NCI-H187 (cell line): Measurements from ENCODE around the gene LRRC58.
A peak's percentile ranks its signal among the peaks of the same experiment; 100 is the strongest.
"Not testable (repeated sequence)": the region's sequence is repeated elsewhere in the genome, so short reads cannot be mapped to it uniquely, and the experiment has no call there.

Experiments
- DNase-seq, 2 experiments: peaks; one replicate each; lab custom pipeline; 2025; lab: John Stamatoyannopoulos, UW

LRRC58 gene

DNA sequence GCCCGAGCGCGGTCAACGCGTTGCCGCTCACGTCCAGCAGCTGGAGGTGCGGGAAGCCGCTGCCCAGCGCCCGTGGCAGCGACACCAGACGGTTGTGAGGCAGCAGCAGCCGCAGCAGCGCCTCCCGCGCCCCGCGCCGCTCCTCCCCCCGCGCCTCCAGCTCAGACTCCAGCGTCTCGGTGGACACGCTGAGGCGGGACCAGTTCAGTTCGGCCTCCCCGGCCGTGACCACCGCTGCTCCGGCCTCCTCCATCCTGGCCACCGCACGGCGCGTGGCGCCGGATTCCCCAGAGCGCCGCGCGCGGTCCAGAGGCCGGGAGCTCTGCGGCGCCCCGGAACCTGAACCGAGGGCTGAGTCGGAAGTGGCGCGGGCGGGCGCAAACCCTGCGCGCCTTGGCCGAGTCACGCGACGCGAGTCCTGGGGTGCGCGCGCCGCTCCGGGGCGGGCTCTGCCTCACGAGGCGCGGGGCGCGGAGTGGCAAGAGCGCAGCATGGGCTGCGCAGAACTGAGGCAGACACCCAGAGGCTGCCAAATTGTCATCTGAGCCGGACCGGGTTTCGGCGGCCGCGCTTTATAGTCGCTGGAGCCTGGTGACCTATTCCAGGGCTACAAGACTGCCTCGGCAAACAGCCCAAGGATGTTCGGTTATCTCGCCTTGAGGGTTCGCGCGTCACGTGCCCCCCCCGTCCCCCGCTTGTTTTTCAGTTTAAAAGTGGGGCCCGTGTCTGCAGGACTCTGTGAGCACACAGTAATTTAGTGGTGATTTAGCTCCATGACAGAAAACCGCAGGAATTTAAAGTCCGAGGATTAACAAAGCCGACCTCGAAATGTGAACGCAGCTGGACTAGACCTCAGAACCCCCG, at the start of gene LRRC58:
Gene LRRC58, minus strand, starts transcription at position 364 of the 864 bp plus-strand sequence. Its CDS starts 111 bp downstream, at position 253.
- peak; percentile 79 to 80 for DNase-seq

DNA sequence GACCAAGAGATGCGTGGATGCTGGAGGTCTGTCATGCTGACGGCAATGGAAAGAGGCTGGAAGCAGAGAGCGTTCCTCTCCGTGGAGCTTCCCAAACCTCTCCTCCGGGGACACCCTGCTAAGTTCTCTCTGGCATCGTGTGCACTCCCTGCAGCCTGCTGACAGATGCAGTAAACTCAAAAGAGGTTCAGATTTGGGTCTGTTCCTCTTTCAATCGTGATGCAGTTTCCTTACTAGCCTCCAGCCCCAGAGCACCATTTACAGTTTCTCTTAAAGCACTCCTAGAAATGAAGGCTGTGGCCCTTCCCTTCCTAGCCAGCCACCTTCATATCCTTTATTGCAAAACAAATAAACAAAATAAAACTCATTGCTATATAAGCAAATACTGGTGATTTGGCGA, 47.3 kb upstream of the LRRC58 start:
- no peak for DNase-seq

GRCh38 chr3:120394347-120394746, 45.2 kb upstream of the LRRC58 start:
- DNase-seq, result no peak

DNA sequence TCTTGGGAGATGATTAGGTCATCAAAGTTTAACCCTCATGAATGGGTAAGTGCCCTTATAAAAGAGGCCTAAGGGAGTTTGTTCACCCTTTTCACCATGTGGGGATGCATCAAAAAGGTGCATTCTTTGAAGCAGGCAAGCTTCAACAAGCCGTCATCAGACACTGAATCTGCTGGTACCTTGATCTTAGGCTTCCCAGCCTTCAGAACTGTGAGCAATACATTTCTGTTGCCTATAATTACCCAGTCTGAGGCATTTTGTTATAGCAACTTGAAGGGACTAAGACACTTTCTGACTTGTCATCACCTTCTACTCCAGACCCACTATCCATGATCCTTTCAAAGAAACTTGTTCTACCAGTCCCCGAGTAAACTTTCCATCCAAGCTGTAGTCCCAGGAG, 44.6 kb upstream of the LRRC58 start:
- no peak for DNase-seq

DNA sequence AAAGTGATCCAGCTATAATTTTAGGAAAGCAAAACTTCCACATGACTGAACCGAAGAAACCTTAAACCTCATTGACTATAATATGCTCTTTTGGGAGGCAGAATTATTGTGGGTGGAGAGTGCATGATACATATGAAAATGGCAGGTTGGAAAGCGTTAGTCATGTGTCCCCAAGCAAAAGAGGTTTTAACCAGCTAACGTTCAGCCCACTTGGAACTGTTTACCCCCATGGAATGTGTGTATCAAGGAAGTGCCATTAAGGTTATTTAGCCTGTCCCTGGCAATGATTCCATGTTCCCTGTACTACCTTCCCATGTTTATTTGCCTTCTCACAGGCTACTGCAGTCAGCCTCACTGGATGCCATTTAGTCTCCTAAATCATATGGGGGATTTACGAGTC, 44.1 kb upstream of the LRRC58 start:
- no peak for DNase-seq

DNA sequence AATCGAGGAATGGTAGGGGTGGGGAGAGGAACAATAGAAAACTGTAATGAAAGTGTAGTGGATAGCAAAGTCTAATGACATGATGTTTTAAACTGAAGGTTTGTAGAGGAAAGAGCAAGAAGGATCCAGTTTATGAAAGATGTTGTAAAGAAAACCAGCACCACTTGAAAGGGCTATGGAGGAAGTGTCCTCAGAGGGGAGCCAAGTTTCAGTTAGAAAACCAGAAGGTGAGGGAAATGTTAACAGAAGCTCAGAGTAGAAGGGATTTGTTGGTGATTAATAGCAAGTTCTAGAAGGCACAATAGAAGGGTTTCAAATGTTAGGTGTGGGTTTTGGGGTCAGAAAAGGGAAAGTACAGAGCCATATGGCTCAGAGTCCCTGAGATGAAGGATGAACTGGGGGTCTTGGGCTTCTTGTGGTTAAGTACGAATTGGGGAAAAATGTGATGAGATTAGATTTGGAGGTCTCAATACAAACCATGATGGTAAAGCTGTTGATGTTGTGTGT, 33.8 kb upstream of the LRRC58 start:
- no peak for DNase-seq

DNA sequence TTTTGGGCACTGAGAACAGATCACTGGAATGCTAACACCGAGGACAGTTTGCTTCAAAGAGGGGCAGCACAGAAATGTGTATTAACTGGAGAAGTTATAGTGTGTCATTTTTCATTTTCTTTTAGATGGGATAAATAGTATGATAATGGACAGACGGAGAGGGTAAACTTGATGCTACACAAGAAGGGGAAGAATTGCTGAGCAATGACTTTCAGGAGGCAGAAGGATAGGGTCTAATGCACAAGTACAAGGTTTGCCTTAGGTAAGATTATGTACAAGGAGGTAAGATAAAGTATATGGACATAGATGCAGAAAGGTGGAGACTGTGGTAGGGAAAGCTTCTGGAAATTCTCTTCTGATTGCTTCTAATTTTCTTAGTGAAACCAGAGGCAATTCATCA, 32.3 kb upstream of the LRRC58 start:
- DNase-seq, result no peak

DNA sequence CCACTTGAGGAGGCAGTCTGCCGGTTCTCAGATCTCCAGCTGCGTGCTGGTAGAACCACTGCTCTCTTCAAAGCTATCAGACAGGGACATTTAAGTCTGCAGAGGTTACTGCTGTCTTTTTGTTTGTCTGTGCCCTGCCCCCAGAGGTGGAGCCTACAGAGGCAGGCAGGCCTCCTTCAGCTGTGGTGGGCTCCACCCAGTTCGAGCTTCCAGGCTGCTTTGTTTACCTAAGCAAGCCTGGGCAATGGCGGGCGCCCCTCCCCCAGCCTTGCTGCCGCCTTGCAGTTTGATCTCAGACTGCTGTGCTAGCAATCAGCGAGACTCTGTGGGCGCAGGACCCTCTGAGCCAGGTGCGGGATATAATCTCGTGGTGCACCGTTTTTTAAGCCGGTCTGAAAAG, 28.8 kb upstream of the LRRC58 start:
- not testable (repeated sequence) for DNase-seq

GRCh38 chr3:120370463-120370862, 21.3 kb upstream of the LRRC58 start:
- no peak for DNase-seq

DNA sequence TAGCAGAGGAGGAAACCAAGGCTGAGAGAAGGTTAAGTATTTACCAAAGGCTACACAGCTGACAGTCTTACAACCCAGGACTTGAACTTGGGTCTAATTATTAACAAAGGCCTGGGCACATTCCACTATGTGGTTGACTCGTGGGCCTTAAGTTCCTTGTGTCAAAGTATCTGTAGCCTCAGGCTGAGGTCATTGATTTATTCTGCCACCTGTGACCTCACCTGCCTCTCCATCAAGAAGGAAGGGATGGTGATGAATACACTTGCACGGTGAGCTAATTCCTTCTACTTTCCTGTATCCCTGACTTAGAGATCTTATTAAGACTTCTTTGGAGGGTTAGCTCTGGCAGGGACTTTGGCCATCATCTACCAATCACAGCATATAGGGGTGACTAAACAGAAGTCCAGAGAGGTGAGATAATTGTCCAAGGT, 19.9 kb upstream of the LRRC58 start:
- no peak for DNase-seq

DNA sequence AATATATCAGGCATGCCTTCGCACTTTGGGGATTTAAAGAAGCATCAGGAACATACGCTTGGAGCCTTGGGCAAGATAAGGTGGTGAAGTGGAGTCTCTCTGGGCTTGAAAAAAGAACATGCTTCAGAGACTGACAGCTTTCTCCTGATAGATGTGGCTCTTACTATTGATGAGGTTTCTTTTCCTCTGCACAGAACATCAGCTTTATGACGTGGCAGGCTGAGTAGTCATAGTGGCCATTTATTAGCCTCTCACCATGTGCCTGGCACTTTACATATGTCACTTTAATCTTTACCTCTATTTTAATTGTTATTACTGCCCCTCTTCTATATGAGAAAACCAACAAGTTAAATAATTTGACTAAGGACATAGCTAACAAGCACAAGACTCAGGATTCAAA, 19.0 kb upstream of the LRRC58 start:
- DNase-seq, result no peak

GRCh38 chr3:120364821-120365220, 15.7 kb upstream of the LRRC58 start:
- no peak for DNase-seq

- no peak for DNase-seq
Measured at GRCh38 chr3:120364101-120364500, 14.9 kb upstream of the LRRC58 start.

GRCh38 chr3:120357807-120358206, 8.7 kb upstream of the LRRC58 start:
- DNase-seq, result no peak

DNA sequence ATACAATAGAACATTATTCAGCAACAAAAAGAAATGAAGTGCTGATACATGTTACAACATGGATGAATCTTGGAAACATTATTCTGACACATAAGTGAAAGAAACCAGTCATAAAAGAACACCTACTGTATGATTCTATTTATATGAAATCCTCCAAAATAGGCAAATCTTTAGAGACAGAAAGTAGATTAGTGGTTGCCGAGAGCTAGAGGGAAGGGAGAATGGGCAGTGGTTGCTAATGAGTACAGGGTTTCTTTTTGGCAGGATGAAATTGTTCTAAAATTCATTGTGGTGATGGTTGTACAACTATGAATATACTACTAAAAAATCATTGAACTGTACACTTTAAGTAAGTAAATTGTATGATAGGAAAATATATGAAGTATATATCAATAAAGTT, 6.3 kb upstream of the LRRC58 start:
- DNase-seq, result no peak

- DNase-seq, result no peak
Measured at GRCh38 chr3:120353463-120353862, 4.3 kb upstream of the LRRC58 start.

DNA sequence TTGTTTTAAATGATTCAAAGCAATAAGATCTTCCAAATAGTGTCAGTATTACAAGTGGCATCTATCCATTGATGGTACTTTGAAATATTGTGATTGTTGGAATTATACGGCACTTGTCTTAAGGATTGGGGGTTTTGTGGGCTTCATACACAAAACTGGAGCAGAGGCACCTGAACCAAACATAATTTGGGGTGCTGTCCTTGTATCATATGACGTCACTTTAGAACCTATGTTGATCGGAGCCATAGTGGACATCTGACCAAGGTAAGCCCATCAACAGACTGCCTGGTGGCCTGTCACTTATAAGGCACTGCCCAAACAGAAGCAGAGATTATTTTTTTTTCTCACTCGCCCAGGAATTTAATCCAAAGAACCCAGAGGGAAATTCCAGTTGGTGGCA, 2.9 kb upstream of the LRRC58 start:
- no peak for DNase-seq

DNA sequence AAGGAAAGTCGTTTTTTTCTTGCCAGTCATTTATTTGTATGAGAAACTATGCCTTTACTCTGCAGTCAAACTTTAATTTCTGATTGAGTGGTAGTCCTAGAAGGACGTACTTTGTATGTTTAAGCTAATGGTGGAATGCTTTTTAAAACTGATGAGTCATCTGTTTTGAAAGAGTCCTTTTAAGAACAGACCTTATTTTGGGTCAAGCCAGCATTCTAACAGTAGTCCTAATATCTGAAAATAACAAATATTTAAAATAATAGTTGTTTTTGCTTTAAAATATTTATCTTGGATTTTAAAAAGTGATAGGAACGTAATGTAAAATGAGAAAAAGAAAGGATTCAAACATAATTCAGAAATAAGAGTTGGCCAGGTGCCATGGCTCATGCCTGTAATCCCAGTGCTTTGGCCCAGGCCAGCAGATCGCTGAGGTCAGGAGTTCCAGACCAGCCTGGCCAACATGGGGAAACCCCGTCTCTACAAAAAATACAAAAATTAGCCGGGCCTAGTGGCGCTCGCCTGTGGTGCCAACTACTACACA, 1.3 kb upstream of the LRRC58 start:
- DNase-seq, result no peak

DNA sequence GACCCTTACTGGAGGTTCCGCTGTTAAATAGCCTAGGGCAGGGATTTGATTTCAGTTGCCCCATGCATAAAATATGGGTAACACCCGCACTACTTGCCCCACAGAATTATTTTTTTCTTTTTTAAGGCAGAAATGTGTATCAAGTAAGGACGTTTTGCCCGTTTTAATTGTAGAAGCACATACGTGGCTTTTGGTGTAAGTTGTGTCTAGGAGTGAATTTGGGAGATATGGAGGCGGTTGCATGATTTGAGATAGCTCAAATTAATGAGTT, 636 bp upstream of the LRRC58 start:
- DNase-seq, result no peak

DNA sequence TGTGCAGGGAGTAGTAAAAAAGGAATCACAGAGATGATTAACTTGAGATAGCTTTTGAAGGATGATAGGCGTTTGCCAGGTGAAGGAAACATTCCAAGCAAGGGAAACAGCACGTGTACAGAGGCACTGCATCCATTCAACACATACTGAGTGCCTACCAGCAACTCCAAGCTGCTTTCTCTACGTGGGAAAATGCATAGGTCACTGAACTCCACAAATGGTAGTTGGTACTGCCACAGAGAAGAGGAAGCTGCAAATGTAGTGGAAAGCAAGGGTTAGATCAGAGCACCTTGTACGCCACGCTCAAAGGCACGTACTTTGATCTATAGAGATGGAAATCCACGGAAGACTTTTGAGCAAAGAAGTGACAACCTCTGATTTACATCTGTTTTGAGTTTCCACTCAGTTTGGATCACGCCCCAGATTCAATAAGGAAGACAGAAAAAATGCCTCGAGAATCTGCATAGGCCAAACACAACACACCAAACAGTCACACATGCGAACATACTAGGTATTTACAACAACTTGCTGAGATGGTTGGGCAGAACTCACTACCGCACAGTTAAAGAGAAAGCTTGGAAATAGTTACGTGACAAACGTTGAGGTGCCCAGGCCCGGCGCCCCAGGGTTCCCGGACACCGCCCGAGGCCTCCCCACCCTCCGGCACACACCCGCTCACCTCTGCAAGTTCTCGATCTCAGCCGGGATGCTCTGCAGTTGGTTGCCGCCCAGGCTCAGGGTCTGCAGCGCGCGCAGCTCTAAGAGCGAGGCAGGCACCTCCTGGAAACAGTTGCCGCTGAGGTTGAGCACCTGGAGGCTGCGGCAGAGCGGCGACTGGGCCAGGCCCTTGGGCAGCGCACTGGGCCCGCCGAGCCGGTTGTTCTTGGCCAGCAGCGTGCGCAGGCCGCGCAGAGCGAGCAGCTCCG, 826 bp downstream of the LRRC58 start:
- DNase-seq, result peak; percentile 59 to 79

- no peak for DNase-seq
Measured at GRCh38 chr3:120344349-120344748, 4.8 kb downstream of the LRRC58 start.

- DNase-seq, result no peak
Measured at GRCh38 chr3:120341658-120342346, 7.4 kb downstream of the LRRC58 start.
